Measurements from ENCODE around the gene TFDP1. TPM values are rescaled to one million over a fixed set of nuclear protein-coding genes. Genes with fewer than 3 reads are reported as not detected.

TFDP1 gene
- total and polyA plus RNA-seq, 2 of the 4 experiments (the other 2 are of a cell fraction): 59.3 to 97.0 TPM

- H3K79me1 ChIP-seq (ENCODE audit: low read depth in 1 of 2, low read length in 2 of 2): peaks cover 37 to 79% of the 10 kb centered on the region in 2 experiments
- H3K4me1 ChIP-seq (ENCODE audit: control insufficient read depth, insufficient read depth, low read length): no peaks in the 10 kb centered on the region; the same call in 1 of the 2 replicates
- H3K27ac ChIP-seq (ENCODE audit: insufficient read depth, low read length): no peak overlapping the region
- ATAC-seq (ENCODE audit: low read depth) (no peak), DNase-seq (no peak)
- no peaks in the 10 kb centered on the region for H3K9me3 ChIP-seq (ENCODE audit: control insufficient read depth, insufficient read depth, low read length)
- H4K5ac ChIP-seq (ENCODE audit: low read depth, low read length): no peak overlapping the region
- no peaks in the 10 kb centered on the region for H3K27me3 ChIP-seq (ENCODE audit: control insufficient read depth, insufficient read depth, low read length)
- intact Hi-C loops (cut with micrococcal nuclease) (no loop called here), in situ Hi-C loops (cut with MboI; ENCODE audit: low sequenced_read_pairs) (no loop called here), dilution Hi-C loops (cut with HindIII; ENCODE audit: low sequenced_read_pairs, unreplicated experiment) (no loop called here)
- H3K56ac ChIP-seq (ENCODE audit: extremely low read depth, insufficient read depth, low read length): no peak overlapping the region
- H3K9me1 ChIP-seq (ENCODE audit: insufficient read depth, low read length): peaks cover 20% of the 10 kb centered on the region
- no peak overlapping the region for H2BK120ac ChIP-seq (ENCODE audit: low read depth, low read length)
- H3K36me3 ChIP-seq (ENCODE audit: control insufficient read depth, insufficient read depth, low read length): peaks cover 41% of the 10 kb centered on the region
- no peak overlapping the region for H2BK5ac ChIP-seq (ENCODE audit: low read depth, low read length, poor library complexity, severe bottlenecking)
- H2BK20ac ChIP-seq (ENCODE audit: low read depth, low read length): no peak overlapping the region
- ChIA-PET POLR2A (ENCODE audit: unreplicated experiment) (no interaction called here), CTCF (interaction anchor here (0.7 kb wide), 1 partner anchor 12 kb away, joined by 5 read pairs; no protein-coding TSS in a partner anchor)
- no peak for TF ChIP-seq RCOR1 (IDR thresholded peaks at IDR 0.05; ENCODE audit: insufficient replicate concordance, low read length)
- no peak for TF ChIP-seq NFE2L2 (IDR thresholded peaks at IDR 0.05; ENCODE audit: low read depth, low read length)
- no peak for TF ChIP-seq RAD21 (IDR thresholded peaks at IDR 0.05; ENCODE audit: low read length)
- no peak overlapping the region for H3K18ac ChIP-seq (ENCODE audit: low read depth, low read length)
- WGBS, 2 experiments (ENCODE audit: extremely low coverage in 2 of 2, insufficient read length in 1 of 2): 96% methylated on average over 5 of the region's 11 CpGs; no CpG with 5 or more reads in 1 of the 2 experiments
- no peak overlapping the region for H3K4me3 ChIP-seq (ENCODE audit: insufficient read depth, low read depth, low read length)
- no peak overlapping the region for H3K4me2 ChIP-seq (ENCODE audit: low read depth, low read length)
- no peak overlapping the region for H3K23ac ChIP-seq (ENCODE audit: low read depth, low read length)
- no peak overlapping the region for H3K14ac ChIP-seq (replicated peaks; ENCODE audit: low read depth, low read length)
- no peak overlapping the region for H2AK9ac ChIP-seq (replicated peaks; ENCODE audit: low read depth, low read length, poor library complexity)
- H4K91ac ChIP-seq (ENCODE audit: insufficient read depth, low read depth, low read length): no peak overlapping the region
- H2BK15ac ChIP-seq (ENCODE audit: low read depth, low read length): no peak overlapping the region
- no peak overlapping the region for H2AK5ac ChIP-seq (ENCODE audit: low read depth, low read length)
- H2AFZ ChIP-seq (replicated peaks; ENCODE audit: low read length, poor library complexity): no peak overlapping the region
- H3K4ac ChIP-seq (ENCODE audit: low read depth, low read length): no peak overlapping the region
- H3K9ac ChIP-seq (ENCODE audit: low read depth, low read length): no peak overlapping the region
- peaks cover 88% of the 10 kb centered on the region for H4K20me1 ChIP-seq (ENCODE audit: insufficient read depth, low read length)
- BruUV-seq (replicated peaks): no TSS peak
- no peak overlapping the region for H4K8ac ChIP-seq (ENCODE audit: low read depth in 2 of 2, low read length in 2 of 2)
Measured at GRCh38 chr13:113591750-113592149, 7.2 kb downstream of the TFDP1 start.
